AG10803 (cell line): ENCODE measurements around the gene TPRKB.
A peak's percentile ranks its signal among the peaks of the same experiment; 100 is the strongest.
"Not testable (repeated sequence)": the region's sequence is repeated elsewhere in the genome, so short reads cannot be mapped to it uniquely, and the experiment has no call there.

Experiments
- DNase-seq: peaks from one replicate; pipeline ENCODE4 v3.0.0; 2010; ENCODE audit warnings: low read depth
- H3K4me3 ChIP-seq: 2 replicates; pipeline ENCODE4 v1.5.1; 2011; ENCODE audit warnings: mild to moderate bottlenecking, low read length, control low read depth
- TF ChIP-seq, protein P1 (sequence below): conservative IDR thresholded peaks from 2 replicates; pipeline ENCODE4 v1.5.1; 2011; ENCODE audit warnings: mild to moderate bottlenecking, low read length, control low read depth, inconsistent platforms

TPRKB gene

DNA sequence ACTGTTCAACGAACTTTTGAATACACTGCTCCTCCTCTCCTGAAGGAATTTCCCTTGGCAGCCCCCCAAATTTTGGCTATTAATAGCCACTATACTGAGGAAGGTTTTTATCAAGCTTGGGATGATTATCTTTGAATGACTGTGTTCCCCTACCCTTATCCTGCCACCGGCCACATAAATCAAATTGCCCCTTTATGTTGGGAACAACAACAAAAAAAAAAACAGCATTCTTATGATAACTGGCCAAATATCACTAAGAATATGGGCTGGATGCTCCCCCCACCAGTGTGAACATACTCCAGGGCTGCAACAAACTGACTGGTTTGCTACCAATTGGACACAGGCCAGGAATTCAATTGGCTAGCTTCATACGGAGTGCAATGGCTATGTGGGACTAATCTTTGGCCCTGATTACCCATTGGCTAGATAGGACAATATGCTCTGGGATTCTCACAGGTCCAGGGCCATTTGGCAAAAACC, 22.2 kb upstream of the TPRKB start:
- H3K4me3 ChIP-seq = no peak overlapping the region

GRCh38 chr2:73754332-73754731, 17.2 kb upstream of the TPRKB start:
- H3K4me3 ChIP-seq, DNase-seq: not testable (repeated sequence)

More for the DNA sequence above, 22.2 kb upstream of the TPRKB start:
- TF ChIP-seq, protein P1, sequence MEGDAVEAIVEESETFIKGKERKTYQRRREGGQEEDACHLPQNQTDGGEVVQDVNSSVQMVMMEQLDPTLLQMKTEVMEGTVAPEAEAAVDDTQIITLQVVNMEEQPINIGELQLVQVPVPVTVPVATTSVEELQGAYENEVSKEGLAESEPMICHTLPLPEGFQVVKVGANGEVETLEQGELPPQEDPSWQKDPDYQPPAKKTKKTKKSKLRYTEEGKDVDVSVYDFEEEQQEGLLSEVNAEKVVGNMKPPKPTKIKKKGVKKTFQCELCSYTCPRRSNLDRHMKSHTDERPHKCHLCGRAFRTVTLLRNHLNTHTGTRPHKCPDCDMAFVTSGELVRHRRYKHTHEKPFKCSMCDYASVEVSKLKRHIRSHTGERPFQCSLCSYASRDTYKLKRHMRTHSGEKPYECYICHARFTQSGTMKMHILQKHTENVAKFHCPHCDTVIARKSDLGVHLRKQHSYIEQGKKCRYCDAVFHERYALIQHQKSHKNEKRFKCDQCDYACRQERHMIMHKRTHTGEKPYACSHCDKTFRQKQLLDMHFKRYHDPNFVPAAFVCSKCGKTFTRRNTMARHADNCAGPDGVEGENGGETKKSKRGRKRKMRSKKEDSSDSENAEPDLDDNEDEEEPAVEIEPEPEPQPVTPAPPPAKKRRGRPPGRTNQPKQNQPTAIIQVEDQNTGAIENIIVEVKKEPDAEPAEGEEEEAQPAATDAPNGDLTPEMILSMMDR = no peak
- peak; percentile 35 for DNase-seq

DNA sequence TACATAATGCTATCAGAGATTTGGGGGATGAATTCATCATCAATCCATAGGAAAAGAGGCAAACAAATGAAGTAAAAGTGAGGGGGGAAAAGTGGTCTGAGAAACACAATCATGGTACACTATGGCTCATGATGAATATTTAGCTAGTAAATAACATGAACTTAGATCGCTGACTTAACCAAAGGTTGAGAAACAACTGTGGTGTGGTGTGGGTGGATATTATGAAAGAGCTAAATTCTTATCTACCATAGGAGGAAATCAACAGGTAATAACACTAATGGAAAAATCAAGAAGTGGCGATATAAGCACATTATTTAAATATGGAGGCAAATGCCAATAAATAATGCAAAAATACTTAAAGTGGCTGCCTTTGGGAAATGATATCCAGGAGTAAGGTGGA, 12.2 kb upstream of the TPRKB start:
- DNase-seq = no peak
- TF ChIP-seq, protein P1 = no peak
- H3K4me3 ChIP-seq = no peak overlapping the region

- H3K4me3 ChIP-seq = no peak overlapping the region
- TF ChIP-seq, protein P1 = no peak
- DNase-seq = no peak
Measured at GRCh38 chr2:73746877-73747208, 9.7 kb upstream of the TPRKB start.

GRCh38 chr2:73746015-73746876, 9.1 kb upstream of the TPRKB start:
- TF ChIP-seq, protein P1 = no peak
- DNase-seq = no peak
- H3K4me3 ChIP-seq = no peak overlapping the region

DNA sequence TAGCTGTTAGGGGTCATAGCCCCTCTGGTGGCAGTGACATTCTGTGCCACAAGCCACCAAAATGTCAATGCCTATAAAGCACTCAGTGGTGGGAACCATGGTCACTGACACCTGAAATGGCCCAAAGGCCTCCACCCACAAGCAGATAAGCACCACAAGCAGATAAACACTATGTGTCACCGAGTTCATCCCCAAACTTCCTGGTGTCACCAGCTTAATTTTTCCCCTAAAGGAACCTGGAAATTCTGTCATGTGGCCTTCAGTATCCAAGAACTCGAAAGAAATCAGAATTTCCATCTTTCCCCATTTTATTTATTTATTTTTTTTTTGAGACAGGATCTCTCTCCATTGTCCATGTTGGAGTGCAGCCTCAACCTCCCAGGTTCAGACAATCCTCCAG, 3.6 kb upstream of the TPRKB start:
- no peak overlapping the region for H3K4me3 ChIP-seq
- DNase-seq = no peak
- TF ChIP-seq, protein P1 = no peak

GRCh38 chr2:73739101-73739500, 2.0 kb upstream of the TPRKB start:
- no peak for DNase-seq
- TF ChIP-seq, protein P1 = no peak
- no peak overlapping the region for H3K4me3 ChIP-seq
